ENCODE data around the gene VLDLR.
"Not testable (repeated sequence)": the region's sequence is repeated elsewhere in the genome, so short reads cannot be mapped to it uniquely, and the experiment has no call there.

VLDLR gene

DNA sequence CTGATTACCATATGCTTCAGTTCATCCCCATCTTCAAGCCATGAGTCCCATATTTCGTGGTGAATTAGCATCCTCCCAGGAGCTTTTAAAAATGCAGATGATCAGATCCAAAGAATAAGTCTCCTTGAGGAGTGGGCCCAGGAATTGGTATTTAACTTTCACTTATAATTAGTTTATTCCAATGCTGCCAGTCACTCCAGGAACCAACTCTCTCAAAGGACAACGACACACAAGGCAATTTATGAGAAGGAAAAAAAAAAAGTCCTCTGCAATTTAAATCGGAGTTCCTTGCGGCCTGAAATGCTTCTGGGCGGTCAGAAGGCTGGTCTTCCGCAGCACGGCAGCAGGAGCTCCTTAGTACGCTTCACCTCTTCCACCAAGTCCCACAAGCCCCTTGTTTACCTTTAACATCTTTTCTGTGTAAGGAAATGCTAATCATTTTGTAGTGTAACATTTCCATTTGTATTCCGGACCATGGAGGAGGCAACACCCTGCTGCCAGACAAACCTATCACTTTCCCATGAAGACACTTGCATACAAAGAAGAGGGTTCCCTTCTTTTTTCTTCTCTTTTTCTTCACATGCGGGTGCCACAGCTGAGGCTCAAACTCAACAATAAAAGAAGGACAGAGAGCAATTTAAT, 79.4 kb downstream of the VLDLR start:
- intact Hi-C loops (cut with DNase I) = no loop called here
- no peak for DNase-seq

DNA sequence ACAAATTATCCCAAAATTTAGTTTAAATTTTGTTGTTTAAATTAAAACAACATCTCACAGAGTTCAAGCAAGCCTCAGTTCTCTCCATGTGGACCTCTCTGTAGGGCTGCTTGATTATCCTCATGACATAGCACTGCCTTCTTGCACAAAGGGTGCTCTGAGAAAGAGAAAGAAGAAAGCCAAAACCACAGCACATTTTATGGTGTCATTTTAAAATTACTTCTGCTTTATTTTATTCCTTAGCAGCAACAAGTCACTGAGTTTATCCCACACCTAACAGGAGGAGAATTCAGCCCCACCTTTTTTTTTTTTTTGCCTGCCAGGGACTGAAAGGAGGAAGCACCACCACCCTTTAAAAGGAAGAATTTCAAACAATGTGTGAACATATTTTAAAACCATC, 82.9 kb downstream of the VLDLR start:
- intact Hi-C loops (cut with DNase I) = no loop called here
- no peak for DNase-seq

GRCh38 chr9:2707256-2707655, 85.7 kb downstream of the VLDLR start:
- DNase-seq; intact Hi-C loops (cut with DNase I): not testable (repeated sequence)
